Measurements from ENCODE around the gene KDM6A.

DNA sequence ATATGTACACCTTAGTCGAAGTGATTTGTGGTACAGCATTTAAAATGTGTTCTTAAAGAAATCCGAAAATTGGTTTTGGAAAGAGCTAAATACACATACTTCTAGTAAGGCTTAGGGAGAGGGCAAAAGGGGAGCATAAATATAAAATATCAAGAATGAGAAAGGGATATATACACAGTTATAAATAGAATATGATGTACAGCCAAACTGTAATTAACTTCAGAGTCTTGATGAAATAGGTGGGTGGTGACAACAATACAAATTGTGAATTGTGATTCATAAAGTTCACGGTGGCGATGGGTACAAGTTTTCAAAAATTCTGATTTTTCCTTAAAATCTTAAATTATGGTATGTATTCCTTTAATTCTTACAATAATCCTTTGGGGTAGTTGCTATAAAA is 62.2 kb downstream of the KDM6A start:
- TF ChIP-seq POLR2A (conservative IDR thresholded peaks at IDR 0.05) (no peak), SMAD3 (CRISPR knock-in tag; conservative IDR thresholded peaks at IDR 0.05) (no peak), ZNF639 (CRISPR knock-in tag; conservative IDR thresholded peaks at IDR 0.05 in 1 of 2, IDR thresholded peaks at IDR 0.05 in 1 of 2) (no peak), HNRNPK (IDR thresholded peaks at IDR 0.05; ENCODE audit: low read depth, low read length, poor library complexity, severe bottlenecking) (no peak), ZNF644 (tag; IDR thresholded peaks at IDR 0.05; ENCODE audit: low read depth) (no peak), MAFK (IDR thresholded peaks at IDR 0.05; ENCODE audit: low read length) (no peak), RAD51 (IDR thresholded peaks at IDR 0.05; ENCODE audit: borderline replicate concordance, low read depth) (no peak), SRF (CRISPR knock-in tag; IDR thresholded peaks at IDR 0.05) (no peak)
- TF ChIP-seq, protein P1, sequence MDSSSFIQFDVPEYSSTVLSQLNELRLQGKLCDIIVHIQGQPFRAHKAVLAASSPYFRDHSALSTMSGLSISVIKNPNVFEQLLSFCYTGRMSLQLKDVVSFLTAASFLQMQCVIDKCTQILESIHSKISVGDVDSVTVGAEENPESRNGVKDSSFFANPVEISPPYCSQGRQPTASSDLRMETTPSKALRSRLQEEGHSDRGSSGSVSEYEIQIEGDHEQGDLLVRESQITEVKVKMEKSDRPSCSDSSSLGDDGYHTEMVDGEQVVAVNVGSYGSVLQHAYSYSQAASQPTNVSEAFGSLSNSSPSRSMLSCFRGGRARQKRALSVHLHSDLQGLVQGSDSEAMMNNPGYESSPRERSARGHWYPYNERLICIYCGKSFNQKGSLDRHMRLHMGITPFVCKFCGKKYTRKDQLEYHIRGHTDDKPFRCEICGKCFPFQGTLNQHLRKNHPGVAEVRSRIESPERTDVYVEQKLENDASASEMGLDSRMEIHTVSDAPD (CRISPR knock-in tag; IDR thresholded peaks at IDR 0.05): no peak
